Measurements from ENCODE around the gene RNF34. TPM values are rescaled to one million over a fixed set of nuclear protein-coding genes. Genes with fewer than 3 reads are reported as not detected.

RNF34 gene
- total RNA-seq: 10 to 100 TPM; 50.4 to 83.4 (median 72.9) TPM

- Histone ChIP-seq H3K4me3 (peak within 1 kb of the TSS; percentile 68 to 99 (median 78)), H3K27ac (peak within 1 kb of the TSS; percentile 87 to 98 (median 92)), H3K4me1 (peaks cover 0 to 21% (median 2%) of the 10 kb centered on the region in 4 donors), H3K36me3 (no peaks in the 10 kb centered on the region), H3K27me3 (no peaks in the 10 kb centered on the region), H3K9me3 (no peaks in the 10 kb centered on the region)
- TF ChIP-seq POLR2A (IDR thresholded peaks at IDR 0.05) (peak; percentile 97 to 99), CTCF (IDR thresholded peaks at IDR 0.05) (peak in 2 of 6 experiments; percentile 7 to 25)
- peak; percentile 98 to 100 (median 100) for DNase-seq
Measured at GRCh38 chr12:121399391-121400331, at the start of gene RNF34. TSS of gene RNF34 (plus strand) at chr12:121400118. CDS start at chr12:121400213, 95 bp downstream.

- H3K4me3 ChIP-seq: peak within 1 kb of the TSS; percentile 47 to 95 (median 86)
- peak within 1 kb of the TSS; percentile 55 to 89 (median 82) for H3K27ac ChIP-seq
- peaks cover 0 to 4% (median 0%) of the 10 kb centered on the region in 3 donors for H3K36me3 ChIP-seq
- H3K4me1 ChIP-seq: peaks cover 0 to 7% (median 3%) of the 10 kb centered on the region in 4 donors
- TF ChIP-seq CTCF (IDR thresholded peaks at IDR 0.05) (peak in 3 of 6 experiments; percentile 1 to 31 (median 15)), POLR2A (IDR thresholded peaks at IDR 0.05) (peak; percentile 83 to 92)
- peak; percentile 93 to 97 (median 94) for DNase-seq
- H3K27me3 ChIP-seq: no peaks in the 10 kb centered on the region
- H3K9me3 ChIP-seq: no peaks in the 10 kb centered on the region
Measured at GRCh38 chr12:121351820-121352681, 47.9 kb upstream of the RNF34 start, which contains the start of gene ANAPC5. TSS of gene ANAPC5 (minus strand) at chr12:121352411. CDS start at chr12:121352340, 71 bp downstream.

- Histone ChIP-seq H3K9me3 (no peaks in the 10 kb centered on the region), H3K4me3 (peak overlapping the region; percentile 47 to 95 (median 86)), H3K27me3 (no peaks in the 10 kb centered on the region), H3K4me1 (peaks cover 0 to 7% (median 3%) of the 10 kb centered on the region in 4 donors), H3K36me3 (no peaks in the 10 kb centered on the region), H3K27ac (peak overlapping the region; percentile 55 to 89 (median 82))
- DNase-seq: no peak
- TF ChIP-seq POLR2A (IDR thresholded peaks at IDR 0.05) (no peak), CTCF (IDR thresholded peaks at IDR 0.05) (no peak)
Measured at GRCh38 chr12:121352682-121353018, 47.3 kb upstream of the RNF34 start.

- TF ChIP-seq POLR2A (IDR thresholded peaks at IDR 0.05) (no peak), CTCF (IDR thresholded peaks at IDR 0.05) (no peak)
- Histone ChIP-seq H3K27me3 (no peaks in the 10 kb centered on the region), H3K9me3 (no peaks in the 10 kb centered on the region), H3K27ac (no peak overlapping the region), H3K4me3 (no peak overlapping the region), H3K4me1 (peaks cover 0 to 4% (median 2%) of the 10 kb centered on the region in 4 donors), H3K36me3 (no peaks in the 10 kb centered on the region)
- DNase-seq: no peak
Measured at GRCh38 chr12:121355818-121356217, 44.1 kb upstream of the RNF34 start.

- Histone ChIP-seq H3K9me3 (no peaks in the 10 kb centered on the region), H3K27ac (no peak overlapping the region), H3K4me1 (no peaks in the 10 kb centered on the region), H3K36me3 (no peaks in the 10 kb centered on the region), H3K4me3 (no peak overlapping the region), H3K27me3 (no peaks in the 10 kb centered on the region)
- no peak for DNase-seq
- no peak for TF ChIP-seq POLR2A (IDR thresholded peaks at IDR 0.05)
- TF ChIP-seq CTCF (IDR thresholded peaks at IDR 0.05): no peak
Measured at GRCh38 chr12:121356657-121357056, 43.3 kb upstream of the RNF34 start.

Data from Peyer's patch (tissue), 4 donors.